Heart left ventricle (tissue), 16 donors: ENCODE results near the gene CASP7. TPM values are rescaled to one million over a fixed set of nuclear protein-coding genes. Genes with fewer than 3 reads are reported as not detected.

ENCODE experiments used
- ATAC-seq, 4 donors: fragments of 200-7000 bp; cut with Tn5 transposase; one replicate each; pipeline ENCODE4 v1.9.1; 2020 to 2022; ENCODE audit warnings: moderate library complexity in 4 of 4, mild to moderate bottlenecking in 3 of 4, moderate number of reproducible peaks in 1 of 4
- DNase-seq, 5 donors: peaks; one replicate each; pipeline ENCODE4 v3.0.0-alpha.2; 2020
- H3K27ac ChIP-seq, 12 donors: fragments of 200-600 bp; sonication (generic) in 4 of 12; one replicate each; pipeline versions ENCODE4 v1.5.0 to v1.8.0; 2016 to 2022; ENCODE audit warnings: mild to moderate bottlenecking in 2 of 12
- H3K27me3 ChIP-seq, 9 donors: fragments of 200-600 bp; sonication (generic) in 2 of 9; one replicate each; pipeline versions ENCODE4 v1.5.1 to v1.8.0; 2016 to 2022; ENCODE audit warnings: mild to moderate bottlenecking in 3 of 9
- H3K36me3 ChIP-seq, 9 donors: fragments of 200-600 bp; sonication (generic) in 2 of 9; one replicate each; pipeline versions ENCODE4 v1.5.0 to v1.8.0; 2018 to 2022; ENCODE audit warnings: mild to moderate bottlenecking in 2 of 9
- H3K4me1 ChIP-seq, 12 donors: fragments of 200-600 bp; sonication (generic) in 4 of 12; one replicate each; pipeline versions ENCODE4 v1.5.0 to v1.8.0; 2016 to 2022; ENCODE audit warnings: mild to moderate bottlenecking in 3 of 12
- H3K4me3 ChIP-seq, 12 donors: fragments of 200-600 bp; sonication (generic) in 4 of 12; one replicate each; pipeline versions ENCODE4 v1.5.0 to v1.8.0; 2017 to 2022; ENCODE audit warnings: mild to moderate bottlenecking in 9 of 12, moderate library complexity in 4 of 12
- H3K9me3 ChIP-seq, 12 donors: fragments of 200-600 bp; sonication (generic) in 4 of 12; one replicate each; pipeline versions ENCODE4 v1.5.0 to v1.8.0; 2016 to 2022; ENCODE audit warnings: mild to moderate bottlenecking in 1 of 12
- CTCF ChIP-seq, 12 donors: fragments of 200-600 bp; sonication (generic) in 4 of 12; IDR thresholded peaks; one replicate each; pipeline versions ENCODE4 v1.5.0 to v1.8.0; 2018 to 2022; ENCODE audit warnings: antibody characterized with exemption in 12 of 12, mild to moderate bottlenecking in 5 of 12
- POLR2A ChIP-seq, 2 donors: fragments of 450-650 bp; IDR thresholded peaks; one replicate each; pipeline ENCODE4 v1.6.1; 2017; ENCODE audit warnings: antibody characterized with exemption in 2 of 2, mild to moderate bottlenecking in 2 of 2, moderate library complexity in 2 of 2
- WGBS, 4 donors: extraction: QIAGEN DNeasy Blood & Tissue Kit in 2 of 4; methylation state at CpG; one replicate each; pipeline versions ENCODE4 v1.1.5 to v1.1.7; 2013 to 2018; 5-methylcytosine and 5-hydroxymethylcytosine counted together
- intact Hi-C, 10 donors: fragments of 100-400 bp; cut with DNase I; formaldehyde crosslinking; loops; one replicate each; pipeline versions ENCODE4 v1.11.1 to v1.14.2; 2022
- polyA plus RNA-seq, 2 donors: library from polyadenylated mRNA; stranded (reverse); fragments of 200-250 nt; gene quantifications; one replicate each; pipeline ENCODE4 v1.2.3, GENCODE V29; 2013
- total RNA-seq, 9 donors: library from RNA; depleted of rRNA in 2 of 9; stranded (reverse); fragments of >200 nt in 2 of 9; fragmentation: NEBNext Ultra II Directional in 3 of 9; extraction: Animal tissue kit (Norgen Biotek cat#: 25700) in 3 of 9; gene quantifications; one replicate each; pipeline versions ENCODE4 v1.1.0 to v1.2.4, GENCODE V29; 2016 to 2023
- donor health status: ischemic (EF 13 %, LVEDD 7.1; RV severe dilation, severe dysfunction).
- donor health status: healthy with polysubstance abuse.
- donor health status: DM: no; HTN: yes; CAD: no.
- donor health status: DM: no; HTN: no; CAD: no.
- donor health status: ischemic (EF 25% LVEDD 6.9; RV normal size, moderate dysfunction).
- donor health status: ischemic (EF 25% LVEDD 5.7; RV mildly dilated, moderate dysfunction).
- donor health status: healthy.
- donor health status: DM: yes; HTN: yes; CAD: no.
- donor health status: ischemic (EF 35%, LVEDD 5.7; RV mildly dilated, moderate dysfunction).
- donor health status: nonischemic (EF 11% LVEDD 7.7; RV severe dilation, severe dysfunction).
- donor health status: DM: yes; HTN: yes; CAD: no.
- donor health status: PGD.
- donor health status: ischemic (EF 29% LVEDD 5.4; RV normal size, mild dysfunction).
- donor health status: nonischemic (EF 23%, LVEDD 6.1; RV moderate dilation, normal function).

The CASP7 gene
- total and polyA plus RNA-seq, 11 donors, result 4.8 to 32.7 (median 10.4) TPM

DNA sequence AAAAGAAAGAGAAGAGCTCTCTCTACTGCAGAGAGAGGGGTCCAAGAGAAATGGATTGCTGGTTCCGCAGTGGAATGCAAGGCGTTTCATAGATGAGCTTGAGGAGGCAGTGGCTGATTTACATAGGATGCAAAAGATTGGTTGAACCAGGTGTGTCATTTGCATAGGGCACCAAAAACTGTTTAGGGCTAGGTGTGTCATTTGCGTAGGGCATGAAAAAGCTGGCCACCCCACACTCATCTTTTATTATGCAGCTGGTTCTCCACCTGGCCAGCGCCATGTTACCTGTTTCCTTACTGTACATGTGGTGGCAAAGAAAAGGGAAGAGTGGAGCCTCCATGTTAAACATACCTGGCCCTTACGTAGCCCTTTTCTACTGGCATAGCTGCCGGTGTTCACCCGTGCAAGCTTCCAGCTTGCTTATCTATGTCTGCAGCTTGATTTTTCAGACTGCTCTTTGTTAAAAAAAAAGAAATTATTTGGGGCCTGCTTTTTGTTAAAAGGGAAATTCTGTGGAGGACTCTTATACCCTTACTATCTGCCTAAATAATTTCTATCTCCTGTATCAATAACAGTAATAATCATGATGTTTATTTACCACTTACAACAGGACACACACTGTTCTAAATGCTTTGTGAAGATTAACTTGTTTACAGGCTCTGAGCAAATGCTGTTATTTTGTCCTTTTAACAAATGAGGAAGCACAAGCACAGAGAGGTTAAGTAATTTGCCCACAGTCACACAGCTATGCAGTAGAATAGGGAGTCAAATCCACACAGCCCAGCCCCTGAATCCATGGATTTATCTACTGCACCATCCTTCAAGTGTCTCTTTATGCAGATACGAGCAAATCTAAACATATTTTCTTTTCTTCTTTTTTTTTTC, 33.3 kb downstream of the CASP7 start:
- WGBS, 4 donors, result 78 to 93% (median 84%) methylated on average over 8 of the region's 8 CpGs
- H3K4me1 ChIP-seq, result peaks cover 0 to 25% (median 5%) of the 10 kb centered on the region in 12 donors
- H3K36me3 ChIP-seq, result peaks cover 0 to 25% (median 9%) of the 10 kb centered on the region in 9 donors
- H3K27me3 ChIP-seq, result no peaks in the 10 kb centered on the region
- intact Hi-C loops, result loop anchor here in 1 of 10 donors (10.0 kb wide), 1 partner anchor 72 kb away; no protein-coding TSS in a partner anchor
- H3K27ac ChIP-seq, result no peak overlapping the region
- ATAC-seq (no peak), DNase-seq (no peak)
- H3K4me3 ChIP-seq, result no peak overlapping the region
- TF ChIP-seq CTCF (IDR thresholded peaks at IDR 0.05) (no peak), POLR2A (IDR thresholded peaks at IDR 0.05) (no peak)
- peaks cover 0 to 1% (median 0%) of the 10 kb centered on the region in 12 donors for H3K9me3 ChIP-seq

DNA sequence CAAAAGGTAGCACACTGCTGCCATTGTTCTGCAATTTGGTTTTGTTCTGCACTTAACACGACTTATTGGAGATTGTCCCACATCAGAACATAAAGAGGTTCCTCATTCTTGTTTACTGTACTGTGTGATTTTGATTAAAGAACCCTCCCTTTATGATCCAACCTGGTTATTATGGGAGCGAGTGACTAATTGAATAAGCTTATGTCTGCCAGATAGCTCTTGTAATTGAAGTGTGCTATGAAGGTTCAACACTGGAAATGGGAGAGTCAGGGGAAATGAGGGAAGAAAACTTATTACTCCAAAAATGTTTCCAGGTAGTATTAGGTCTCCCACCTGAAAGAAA, 33.9 kb downstream of the CASP7 start:
- DNase-seq (no peak), ATAC-seq (no peak)
- H3K4me1 ChIP-seq, result peaks cover 0 to 25% (median 5%) of the 10 kb centered on the region in 12 donors
- H3K9me3 ChIP-seq, result peaks cover 0 to 4% (median 0%) of the 10 kb centered on the region in 12 donors
- no peak overlapping the region for H3K4me3 ChIP-seq
- WGBS, 4 donors, result 78 to 88% (median 84%) methylated on average over 2 of the region's 2 CpGs
- intact Hi-C loops, result loop anchor here in 1 of 10 donors (10.0 kb wide), 1 partner anchor 71 kb away; no protein-coding TSS in a partner anchor
- peaks cover 0 to 26% (median 9%) of the 10 kb centered on the region in 9 donors for H3K36me3 ChIP-seq
- no peaks in the 10 kb centered on the region for H3K27me3 ChIP-seq
- TF ChIP-seq POLR2A (IDR thresholded peaks at IDR 0.05) (no peak), CTCF (IDR thresholded peaks at IDR 0.05) (no peak)
- H3K27ac ChIP-seq, result no peak overlapping the region

DNA sequence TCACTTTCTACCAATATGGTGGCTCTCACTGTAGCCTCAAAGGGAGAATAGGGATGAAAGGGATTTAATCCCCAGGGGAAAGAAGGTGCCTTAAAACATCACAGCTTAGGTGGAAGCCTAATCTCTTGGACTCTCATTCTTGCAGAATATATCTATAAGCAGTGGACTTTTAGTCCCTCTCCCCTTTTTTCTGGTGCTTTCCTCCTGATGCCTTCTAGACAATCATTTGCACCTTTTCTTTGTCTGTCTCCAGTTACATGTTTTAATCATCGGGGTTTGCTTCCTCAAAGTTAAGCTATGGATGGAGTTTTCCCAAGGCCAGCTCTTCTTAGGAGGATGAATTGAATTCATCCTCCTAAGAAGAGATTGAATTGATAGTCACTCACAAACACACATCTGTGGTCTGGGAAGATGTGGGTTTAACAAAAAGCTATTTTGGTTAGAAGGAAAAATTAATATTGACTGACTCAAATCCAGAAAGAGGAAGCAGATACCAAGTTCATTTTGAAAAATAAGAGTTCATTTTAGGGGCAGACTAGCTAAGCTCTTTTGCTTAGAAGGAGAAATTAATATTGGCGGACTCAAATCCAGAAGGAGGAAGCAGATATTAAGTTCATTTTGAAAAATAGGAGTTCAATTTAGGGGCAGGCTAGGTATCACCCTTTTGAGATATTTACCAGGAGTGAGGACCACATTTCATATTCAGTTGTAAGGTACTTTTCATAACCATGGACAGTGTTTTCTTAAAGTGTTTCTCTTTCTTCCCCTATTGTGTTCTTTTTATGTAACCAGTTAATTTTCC, 36.6 kb downstream of the CASP7 start:
- ATAC-seq (no peak), DNase-seq (no peak)
- Histone ChIP-seq H3K36me3 (peaks cover 0 to 43% (median 20%) of the 10 kb centered on the region in 9 donors), H3K9me3 (peaks cover 0 to 4% (median 0%) of the 10 kb centered on the region in 12 donors), H3K27me3 (no peaks in the 10 kb centered on the region), H3K4me1 (peaks cover 0 to 13% (median 2%) of the 10 kb centered on the region in 12 donors), H3K27ac (no peak overlapping the region), H3K4me3 (no peak overlapping the region)
- 54 to 90% (median 76%) methylated on average over 2 of the region's 2 CpGs for WGBS, 4 donors
- TF ChIP-seq CTCF (IDR thresholded peaks at IDR 0.05), result no peak
- TF ChIP-seq POLR2A (IDR thresholded peaks at IDR 0.05), result no peak
- intact Hi-C loops, result loop anchor here in 1 of 10 donors (10.0 kb wide), 1 partner anchor 68 kb away; no protein-coding TSS in a partner anchor
